K562 (cell line): Measurements from ENCODE around the gene ETV3L. TPM values are rescaled to one million over a fixed set of nuclear protein-coding genes. Genes with fewer than 3 reads are reported as not detected.

Experiments used
- GABPB1 ChIP-seq: sonication (generic); formaldehyde crosslinking; IDR thresholded peaks from 2 replicates; pipeline ENCODE4 v1.8.0; 2022; ENCODE audit warnings: mild to moderate bottlenecking, missing genetic modification reagents
- LARP7 ChIP-seq: fragments of 450-650 bp; IDR thresholded peaks from 2 replicates; pipeline ENCODE4 v1.6.1; 2016
- MEIS2 ChIP-seq: fragments of 450-650 bp; IDR thresholded peaks from 2 replicates; pipeline ENCODE4 v1.6.1; 2014; ENCODE audit warnings: mild to moderate bottlenecking; ENCODE audit not compliant: partially characterized antibody
- MITF ChIP-seq: IDR thresholded peaks from 2 replicates; pipeline ENCODE4 v1.6.1; 2014; ENCODE audit warnings: antibody characterized with exemption
- PBX2 ChIP-seq, 2 experiments: IDR thresholded peaks in 1 of 2; conservative IDR thresholded peaks in 1 of 2; 2 replicates each; pipeline ENCODE4 v1.6.1; 2016; ENCODE audit warnings: low read depth in 2 of 2, mild to moderate bottlenecking in 1 of 2, missing compliant biosample characterization in 1 of 2, missing genetic modification characterization in 1 of 2, moderate library complexity in 1 of 2
- TFE3 ChIP-seq: fragments of 450-650 bp; formaldehyde crosslinking; IDR thresholded peaks from 2 replicates; pipeline ENCODE4 v1.4.0; 2020; ENCODE audit warnings: mild to moderate bottlenecking, mixed read lengths
- THRA ChIP-seq: fragments of 450-650 bp; IDR thresholded peaks from 2 replicates; pipeline ENCODE4 v1.6.1; 2017; ENCODE audit warnings: mild to moderate bottlenecking, moderate library complexity
- ZBTB34 ChIP-seq: fragments of 250-450 bp; sonication (Bioruptor Pico); IDR thresholded peaks from 2 replicates; pipeline ENCODE4 v1.8.0; 2021; ENCODE audit warnings: mild to moderate bottlenecking, moderate library complexity
- ZNF609 ChIP-seq: sonication (generic); formaldehyde crosslinking; IDR thresholded peaks from 2 replicates; pipeline ENCODE4 v1.8.1; 2023; ENCODE audit warnings: missing genetic modification reagents, mild to moderate bottlenecking, borderline replicate concordance
- ZNF707 ChIP-seq: fragments of 250-450 bp; sonication (Bioruptor Pico); conservative IDR thresholded peaks from 2 replicates; pipeline ENCODE4 v1.8.0; 2022; ENCODE audit warnings: inconsistent platforms, mild to moderate bottlenecking, moderate library complexity
- ZNF77 ChIP-seq: fragments of 250-450 bp; sonication (Bioruptor Pico); IDR thresholded peaks from 2 replicates; pipeline ENCODE4 v1.5.0; 2020
- polyA plus RNA-seq, 8 experiments: library from polyadenylated mRNA; depleted of rRNA in 4 of 8; stranded (reverse) in 5 of 8; unstranded in 3 of 8; fragments of >200 nt; fragmentation: Nextera tagmentation in 2 of 8; fragmentation: Illumina TruSeq in 1 of 8; extraction: Ambion mirVana in 2 of 8; extraction: Trizol in 1 of 8; gene quantifications; 2 replicates each; pipeline versions ENCODE4 v1.2.1 to v1.2.3, GENCODE V29; 2011 to 2014; ENCODE audit warnings: inconsistent platforms in 1 of 8, missing spikeins in 1 of 8
- total RNA-seq, 7 experiments: library from RNA; depleted of rRNA in 6 of 7; stranded (reverse); fragments of >200 nt in 6 of 7; fragmentation: Illumina TruSeq in 2 of 7; extraction: Trizol in 2 of 7; gene quantifications; 2 replicates each; pipeline versions ENCODE4 v1.2.1 to v1.2.3, GENCODE V29; 2011 to 2021; ENCODE audit warnings: low replicate concordance in 1 of 7

Gene ETV3L
- total and polyA plus RNA-seq, 9 of the 15 experiments (the other 6 are each of a cell fraction or from before 2014, with no cell fraction given), result not detected

GRCh38 chr1:157137408-157138219 is 38.0 kb upstream of the ETV3L start (continued):
- TF ChIP-seq PBX2 (CRISPR knock-in tag; IDR thresholded peaks at IDR 0.05; ENCODE audit: low read depth), result no peak
- no peak for TF ChIP-seq PBX2 (tag; conservative IDR thresholded peaks at IDR 0.05; ENCODE audit: low read depth)
- no peak for TF ChIP-seq TFE3 (CRISPR knock-in tag)
- TF ChIP-seq ZNF707 (CRISPR knock-in tag), result no peak
- TF ChIP-seq GABPB1 (CRISPR knock-in tag), result no peak
- TF ChIP-seq MEIS2, result no peak
- TF ChIP-seq ZBTB34 (CRISPR knock-in tag), result no peak
- TF ChIP-seq ZNF609 (CRISPR knock-in tag), result no peak
- no peak for TF ChIP-seq LARP7
- TF ChIP-seq MITF, result no peak
- no peak for TF ChIP-seq ZNF77 (CRISPR knock-in tag)
- TF ChIP-seq THRA, result no peak
